ENCODE data around the gene BAHCC1. TPM values are rescaled to one million over a fixed set of nuclear protein-coding genes. Genes with fewer than 3 reads are reported as not detected.

Gene BAHCC1
- total RNA-seq, 2 donors from 2014 or later, result 41.2 to 69.6 TPM

- TF ChIP-seq CTCF (IDR thresholded peaks at IDR 0.05), result no peak
- no peak for ATAC-seq (ENCODE audit: insufficient number of reproducible peaks, low FRiP score, low read depth)
Observed at GRCh38 chr17:81378941-81379511, 16.2 kb upstream of the BAHCC1 start.

GRCh38 chr17:81379523-81379942, 15.7 kb upstream of the BAHCC1 start:
- TF ChIP-seq CTCF (IDR thresholded peaks at IDR 0.05), result no peak
- ATAC-seq (ENCODE audit: insufficient number of reproducible peaks, low FRiP score, low read depth) (no peak), DNase-seq (ENCODE audit: low spot score) (no peak)
- Histone ChIP-seq H3K4me3 (no peak overlapping the region), H3K27me3 (replicated peaks; ENCODE audit: insufficient read depth) (no peaks in the 10 kb centered on the region), H3K27ac (no peak overlapping the region), H3K9me3 (no peaks in the 10 kb centered on the region), H3K36me3 (no peaks in the 10 kb centered on the region), H3K4me1 (ENCODE audit: control insufficient read depth in 1 of 2, low read depth in 2 of 2) (no peaks in the 10 kb centered on the region)

More at GRCh38 chr17:81378941-81379511, 16.2 kb upstream of the BAHCC1 start:
- H3K36me3 ChIP-seq, result no peaks in the 10 kb centered on the region
- H3K27ac ChIP-seq, result no peak overlapping the region
- no peak for DNase-seq (ENCODE audit: low spot score)
- no peaks in the 10 kb centered on the region for H3K27me3 ChIP-seq (replicated peaks; ENCODE audit: insufficient read depth)
- H3K4me3 ChIP-seq, result no peak overlapping the region
- no peaks in the 10 kb centered on the region for H3K9me3 ChIP-seq
- no peaks in the 10 kb centered on the region for H3K4me1 ChIP-seq (ENCODE audit: control insufficient read depth in 1 of 2, low read depth in 2 of 2)

GRCh38 chr17:81380131-81380530, 15.1 kb upstream of the BAHCC1 start:
- no peaks in the 10 kb centered on the region for H3K27me3 ChIP-seq (replicated peaks; ENCODE audit: insufficient read depth)
- no peak for ATAC-seq (ENCODE audit: insufficient number of reproducible peaks, low FRiP score, low read depth)
- no peak overlapping the region for H3K4me3 ChIP-seq
- no peak for TF ChIP-seq CTCF (IDR thresholded peaks at IDR 0.05)
- H3K9me3 ChIP-seq, result no peaks in the 10 kb centered on the region
- no peaks in the 10 kb centered on the region for H3K36me3 ChIP-seq
- no peak for DNase-seq (ENCODE audit: low spot score)
- no peak overlapping the region for H3K27ac ChIP-seq
- H3K4me1 ChIP-seq (ENCODE audit: control insufficient read depth in 1 of 2, low read depth in 2 of 2), result no peaks in the 10 kb centered on the region

- ATAC-seq (ENCODE audit: insufficient number of reproducible peaks, low FRiP score, low read depth) (no peak), DNase-seq (ENCODE audit: low spot score) (no peak)
- Histone ChIP-seq H3K27me3 (replicated peaks; ENCODE audit: insufficient read depth) (no peaks in the 10 kb centered on the region), H3K9me3 (no peaks in the 10 kb centered on the region), H3K4me1 (ENCODE audit: control insufficient read depth in 1 of 2, low read depth in 2 of 2) (peaks cover 0 to 2% of the 10 kb centered on the region in 2 donors), H3K4me3 (no peak overlapping the region), H3K36me3 (no peaks in the 10 kb centered on the region), H3K27ac (no peak overlapping the region)
- TF ChIP-seq CTCF (IDR thresholded peaks at IDR 0.05), result no peak
Observed at GRCh38 chr17:81380666-81381518, 14.4 kb upstream of the BAHCC1 start.
